ENCODE measurements around the gene NXF2B.
A peak's percentile ranks its signal among the peaks of the same experiment; 100 is the strongest.
"Not testable (repeated sequence)": the region's sequence is repeated elsewhere in the genome, so short reads cannot be mapped to it uniquely, and the experiment has no call there.

Gene NXF2B

GRCh38 chrX:102439908-102440307 is at the start of gene NXF2B:
Gene NXF2B, minus strand, starts transcription at chrX:102440008. Its CDS starts 59,972 bp downstream, at chrX:102380036.
- CTCF ChIA-PET; POLR2A ChIA-PET; DNase-seq (ENCODE audit: extremely low spot score): not testable (repeated sequence)

- POLR2A ChIA-PET; DNase-seq (ENCODE audit: extremely low spot score); CTCF ChIA-PET: not testable (repeated sequence)
These were observed 39.0 kb upstream of the NXF2B start for GRCh38 chrX:102478765-102479164.

- CTCF ChIA-PET; POLR2A ChIA-PET; DNase-seq (ENCODE audit: extremely low spot score): not testable (repeated sequence)
These were observed 32.0 kb upstream of the NXF2B start, which contains the start of gene TCP11X2 for GRCh38 chrX:102471762-102472220. Gene TCP11X2, minus strand, starts transcription at chrX:102471812.

GRCh38 chrX:102470215-102470614 is 30.4 kb upstream of the NXF2B start:
- DNase-seq (ENCODE audit: extremely low spot score); CTCF ChIA-PET; POLR2A ChIA-PET: not testable (repeated sequence)

GRCh38 chrX:102458615-102459014 is 18.8 kb upstream of the NXF2B start:
- POLR2A ChIA-PET; DNase-seq (ENCODE audit: extremely low spot score); CTCF ChIA-PET: not testable (repeated sequence)

- POLR2A ChIA-PET; DNase-seq (ENCODE audit: extremely low spot score); CTCF ChIA-PET: not testable (repeated sequence)
These were observed 25.3 kb downstream of the NXF2B start for GRCh38 chrX:102414493-102414892.

GRCh38 chrX:102345916-102346315 is 93.9 kb downstream of the NXF2B start:
- ChIA-PET POLR2A (no interaction called here), CTCF (no interaction called here)
- peak; percentile 21 for DNase-seq (ENCODE audit: extremely low spot score)
- TF ChIP-seq CTCF (IDR thresholded peaks at IDR 0.05; ENCODE audit: control extremely low read depth, extremely low read depth, low read depth, missing control alignments): peak; percentile 59

- no peak for DNase-seq (ENCODE audit: extremely low spot score)
- POLR2A ChIA-PET: no interaction called here
- TF ChIP-seq CTCF (IDR thresholded peaks at IDR 0.05; ENCODE audit: control extremely low read depth, extremely low read depth, low read depth, missing control alignments): no peak
- CTCF ChIA-PET: no interaction called here
These were observed 97.9 kb downstream of the NXF2B start for GRCh38 chrX:102341867-102342266.

GRCh38 chrX:102339312-102340298 is 100.2 kb downstream of the NXF2B start:
- ChIA-PET POLR2A (no interaction called here), CTCF (no interaction called here)
- DNase-seq (ENCODE audit: extremely low spot score): no peak
- no peak for TF ChIP-seq CTCF (IDR thresholded peaks at IDR 0.05; ENCODE audit: control extremely low read depth, extremely low read depth, low read depth, missing control alignments)

- DNase-seq (ENCODE audit: extremely low spot score): no peak
- POLR2A ChIA-PET: no interaction called here
- CTCF ChIA-PET: no interaction called here
These were observed 101.6 kb downstream of the NXF2B start for GRCh38 chrX:102338162-102338561.

More at GRCh38 chrX:102338162-102338561, 101.6 kb downstream of the NXF2B start:
- no peak for TF ChIP-seq CTCF (IDR thresholded peaks at IDR 0.05; ENCODE audit: control extremely low read depth, extremely low read depth, low read depth, missing control alignments)

All from GM10248 (cell line).